Stomach (tissue), 9 donors: Measurements from ENCODE around the gene RRP12. TPM values are rescaled to one million over a fixed set of nuclear protein-coding genes. Genes with fewer than 3 reads are reported as not detected.
"Not testable (repeated sequence)": the region's sequence is repeated elsewhere in the genome, so short reads cannot be mapped to it uniquely, and the experiment has no call there.

ENCODE experiments used
- DNase-seq, 2 donors: peaks; one replicate each; pipeline versions ENCODE4 v3.0.0 to v3.0.0-alpha.2; 2013 to 2019
- H3K27ac ChIP-seq, 5 donors: fragments of 200-600 bp in 4 of 5; sonication (generic) in 4 of 5; one replicate each; pipeline ENCODE4 v1.5.1; 2013 to 2019; ENCODE audit warnings: mild to moderate bottlenecking in 1 of 5, moderate library complexity in 1 of 5
- H3K27me3 ChIP-seq, 3 donors: fragments of 200-600 bp; sonication (generic); one replicate each; pipeline ENCODE4 v1.5.1; 2017 to 2019; ENCODE audit warnings: mixed run types in 1 of 3
- H3K36me3 ChIP-seq, 4 donors: fragments of 200-600 bp; sonication (generic); 1 replicate in 3 of 4; 2 replicates in 1 of 4; pipeline ENCODE4 v1.5.1; 2016 to 2019
- H3K4me1 ChIP-seq, 4 donors: fragments of 200-600 bp; sonication (generic); one replicate each; pipeline ENCODE4 v1.5.1; 2016 to 2019
- H3K4me3 ChIP-seq, 4 donors: fragments of 200-600 bp; sonication (generic) in 3 of 4; one replicate each; pipeline ENCODE4 v1.5.1; 2016 to 2019; ENCODE audit warnings: mild to moderate bottlenecking in 1 of 4
- H3K9me3 ChIP-seq, 4 donors: fragments of 200-600 bp; sonication (generic); one replicate each; pipeline ENCODE4 v1.5.1; 2016 to 2019
- CTCF ChIP-seq, 7 experiments: fragments of 450-650 bp in 4 of 7; fragments of 200-600 bp in 3 of 7; sonication (generic) in 3 of 7; IDR thresholded peaks; one replicate each; pipeline ENCODE4 v1.5.1; 2016 to 2019; ENCODE audit warnings: antibody characterized with exemption in 7 of 7, control low read depth in 2 of 7, mild to moderate bottlenecking in 1 of 7
- EP300 ChIP-seq: sonication (generic); formaldehyde crosslinking; IDR thresholded peaks from one replicate; pipeline ENCODE4 v1.6.1; 2017; ENCODE audit warnings: antibody characterized with exemption
- POLR2A ChIP-seq, 4 donors: fragments of 450-650 bp; IDR thresholded peaks; one replicate each; pipeline ENCODE4 v1.6.1; 2016; ENCODE audit warnings: antibody characterized with exemption in 4 of 4, control low read depth in 2 of 4, mild to moderate bottlenecking in 1 of 4, moderate library complexity in 1 of 4
- POLR2AphosphoS5 ChIP-seq, 3 donors: sonication (generic); formaldehyde crosslinking; IDR thresholded peaks; one replicate each; pipeline ENCODE4 v1.6.1; 2016; ENCODE audit warnings: antibody characterized with exemption in 3 of 3
- WGBS, 5 donors: extraction: QIAGEN DNeasy Blood & Tissue Kit in 3 of 5; methylation state at CpG; one replicate each; pipeline versions ENCODE4 v1.1.5 to v1.1.7; 2013 to 2018; 5-methylcytosine and 5-hydroxymethylcytosine counted together
- intact Hi-C: fragments of 100-400 bp; cut with DNase I; formaldehyde crosslinking; loops from one replicate; pipeline ENCODE4 v1.15.1; 2023; ENCODE audit warnings: low total_unique reads
- polyA plus RNA-seq, 3 donors: library from polyadenylated mRNA; stranded (reverse); fragments of 200-250 nt; gene quantifications; one replicate each; pipeline ENCODE4 v1.2.3, GENCODE V29; 2013
- total RNA-seq, 5 donors: library from RNA; depleted of rRNA; stranded (reverse); fragments of >200 nt; gene quantifications; one replicate each; pipeline versions ENCODE4 v1.1.0 to v1.2.3, GENCODE V29; 2014 to 2016
- donor health status: healthy with polysubstance abuse.
- donor health status: Bipolar disorder and iron deficiency.
- donor health status: healthy.

The RRP12 gene
- total and polyA plus RNA-seq, 8 donors: 3.5 to 22.2 (median 14.4) TPM

GRCh38 chr10:97427571-97428179, 26.5 kb upstream of the RRP12 start:
- Histone ChIP-seq H3K27me3 (no peaks in the 10 kb centered on the region), H3K4me3 (peak overlapping the region; percentile 69 to 88 (median 84)), H3K27ac (peak overlapping the region; percentile 15 to 95 (median 92)), H3K9me3 (no peaks in the 10 kb centered on the region), H3K36me3 (peaks cover 18 to 35% (median 32%) of the 10 kb centered on the region in 4 donors), H3K4me1 (peaks cover 21 to 49% (median 34%) of the 10 kb centered on the region in 4 donors)
- peak; percentile 67 to 70 for DNase-seq
- WGBS, 5 donors: 8 to 15% (median 9%) methylated on average over 9 of the region's 9 CpGs
- intact Hi-C loops: no loop called here
- peak in 1 of 3 donors; percentile 36 for TF ChIP-seq POLR2AphosphoS5 (IDR thresholded peaks at IDR 0.05)
- no peak for TF ChIP-seq POLR2A (IDR thresholded peaks at IDR 0.05)

- peak in 1 of 2 donors; percentile 55 for DNase-seq
- intact Hi-C loops: no loop called here
Observed at GRCh38 chr10:97426776-97427570, 25.8 kb upstream of the RRP12 start.

GRCh38 chr10:97425964-97426775, 25.0 kb upstream of the RRP12 start, which contains the start of gene PGAM1:
PGAM1 (plus strand) TSS chr10:97426191; CDS start chr10:97426308, 117 bp downstream.
- Histone ChIP-seq H3K9me3 (no peaks in the 10 kb centered on the region), H3K27me3 (no peaks in the 10 kb centered on the region), H3K36me3 (peaks cover 7 to 21% (median 20%) of the 10 kb centered on the region in 4 donors), H3K4me1 (peaks cover 21 to 49% (median 34%) of the 10 kb centered on the region in 4 donors), H3K27ac (peak within 1 kb of the TSS; percentile 90 to 95 (median 92)), H3K4me3 (peak within 1 kb of the TSS; percentile 69 to 88 (median 84))
- no peak for TF ChIP-seq EP300
- peak; percentile 86 to 96 (median 93) for TF ChIP-seq POLR2AphosphoS5 (IDR thresholded peaks at IDR 0.05)
- peak in 1 of 4 donors; percentile 16 for TF ChIP-seq POLR2A (IDR thresholded peaks at IDR 0.05)
- TF ChIP-seq CTCF (IDR thresholded peaks at IDR 0.05): peak in 5 of 7 experiments; percentile 11 to 68 (median 66)
- DNase-seq: peak; percentile 95 to 99
- WGBS, 5 donors: 0 to 3% (median 0%) methylated on average over 35 to 86 of the region's 90 CpGs
- intact Hi-C loops: no loop called here

More at GRCh38 chr10:97426776-97427570, 25.8 kb upstream of the RRP12 start:
- peaks cover 15 to 29% (median 28%) of the 10 kb centered on the region in 4 donors for H3K36me3 ChIP-seq
- 4 to 11% (median 6%) methylated on average over 32 to 34 of the region's 34 CpGs for WGBS, 5 donors
- H3K4me3 ChIP-seq: peak overlapping the region; percentile 69 to 88 (median 84)
- no peak for TF ChIP-seq CTCF (IDR thresholded peaks at IDR 0.05)
- TF ChIP-seq POLR2A (IDR thresholded peaks at IDR 0.05): no peak
- no peak for TF ChIP-seq POLR2AphosphoS5 (IDR thresholded peaks at IDR 0.05)
- no peak for TF ChIP-seq EP300
- peak overlapping the region; percentile 90 to 95 (median 92) for H3K27ac ChIP-seq
- H3K9me3 ChIP-seq: no peaks in the 10 kb centered on the region
- H3K27me3 ChIP-seq: no peaks in the 10 kb centered on the region
- H3K4me1 ChIP-seq: peaks cover 21 to 49% (median 34%) of the 10 kb centered on the region in 4 donors

- peaks cover 20 to 41% (median 30%) of the 10 kb centered on the region in 4 donors for H3K4me1 ChIP-seq
- H3K27me3 ChIP-seq, DNase-seq, intact Hi-C loops, H3K9me3 ChIP-seq, H3K36me3 ChIP-seq, H3K4me3 ChIP-seq: not testable (repeated sequence)
- peak overlapping the region in 2 of 5 donors; percentile 54 to 65 for H3K27ac ChIP-seq
- WGBS, 5 donors: 83 to 89% (median 86%) methylated on average over 8 of the region's 8 CpGs
Observed at GRCh38 chr10:97423757-97424098, 22.6 kb upstream of the RRP12 start.

- TF ChIP-seq CTCF (IDR thresholded peaks at IDR 0.05) (no peak), POLR2A (IDR thresholded peaks at IDR 0.05) (no peak), POLR2AphosphoS5 (IDR thresholded peaks at IDR 0.05) (no peak), EP300 (no peak)
- DNase-seq: no peak
- Histone ChIP-seq H3K27me3 (no peaks in the 10 kb centered on the region), H3K4me3 (no peak overlapping the region), H3K36me3 (no peaks in the 10 kb centered on the region), H3K9me3 (no peaks in the 10 kb centered on the region), H3K4me1 (peaks cover 0 to 18% (median 7%) of the 10 kb centered on the region in 4 donors), H3K27ac (no peak overlapping the region)
- WGBS, 5 donors: 57 to 78% (median 74%) methylated on average over 6 of the region's 6 CpGs
- intact Hi-C loops: no loop called here
Observed at GRCh38 chr10:97416565-97416964, 15.4 kb upstream of the RRP12 start.
